Panc1 (cell line): ENCODE data around the gene NCOA3. TPM values are rescaled to one million over a fixed set of nuclear protein-coding genes. Genes with fewer than 3 reads are reported as not detected.

Experiments
- ATAC-seq: fragments of 200-7000 bp; cut with Tn5 transposase; 2 replicates; pipeline ENCODE4 v1.9.1; 2020; ENCODE audit warnings: mild to moderate bottlenecking, moderate library complexity
- BruUV-seq: library from RNA; stranded (reverse); fragments of 400-500 nt; replicated peaks from 2 replicates; lab custom pipeline; 2021; lab: Mats Ljungman, UMichigan
- CTCF ChIA-PET: fragments of 300-600 bp; sonication (Branson Sonifier 250); formaldehyde crosslinking; loops from one replicate; lab custom pipeline; 2022; ENCODE audit warnings: antibody characterized with exemption; lab: Charles Lee
- POLR2A ChIA-PET: fragments of 300-600 bp; sonication (Branson Sonifier 250); formaldehyde crosslinking; loops from one replicate; lab custom pipeline; 2022; ENCODE audit warnings: antibody characterized with exemption; lab: Charles Lee
- DNase-seq: peaks from one replicate; pipeline ENCODE4 v3.0.0-alpha.2; 2010; ENCODE audit warnings: low read depth, low spot score
- H3K27ac ChIP-seq: 2 replicates; pipeline ENCODE4 v1.5.1; 2011; ENCODE audit warnings: mild to moderate bottlenecking, low read length, inconsistent platforms
- H3K27me3 ChIP-seq: fragments of 200-500 bp; sonication (Bioruptor generic); 2 replicates; pipeline ENCODE4 v1.6.0; 2014; ENCODE audit warnings: low read length, inconsistent platforms; ENCODE audit not compliant: control insufficient read depth, insufficient read depth
- H3K36me3 ChIP-seq: fragments of 200-500 bp; sonication (Bioruptor generic); 2 replicates; pipeline ENCODE4 v1.5.1; 2014; ENCODE audit warnings: inconsistent platforms, mild to moderate bottlenecking, low read length, moderate library complexity; ENCODE audit not compliant: control insufficient read depth, insufficient read depth
- H3K4me1 ChIP-seq: 2 replicates; pipeline ENCODE4 v1.5.1; 2011; ENCODE audit warnings: inconsistent platforms, mild to moderate bottlenecking, low read length, moderate library complexity; ENCODE audit not compliant: control insufficient read depth, insufficient read depth
- H3K4me3 ChIP-seq, 2 experiments: 2 replicates each; pipeline ENCODE4 v1.5.1; 2011 to 2012; ENCODE audit warnings: low read depth in 2 of 2, low read length in 2 of 2, mild to moderate bottlenecking in 2 of 2, inconsistent platforms in 1 of 2, moderate library complexity in 1 of 2
- H3K9me3 ChIP-seq: fragments of 200-500 bp; sonication (Bioruptor generic); 2 replicates; pipeline ENCODE4 v1.5.1; 2014; ENCODE audit warnings: low read depth, mild to moderate bottlenecking, inconsistent platforms, low read length, moderate library complexity; ENCODE audit not compliant: control insufficient read depth, insufficient read depth
- POLR2AphosphoS5 ChIP-seq: IDR thresholded peaks from 2 replicates; pipeline ENCODE4 v1.6.1; 2012; ENCODE audit warnings: mild to moderate bottlenecking, low read depth, low read length, moderate library complexity
- SIN3A ChIP-seq: IDR thresholded peaks from 2 replicates; pipeline ENCODE4 v1.6.1; 2012; ENCODE audit warnings: low read depth, mild to moderate bottlenecking, low read length, moderate library complexity, borderline replicate concordance; ENCODE audit not compliant: insufficient read depth
- TCF7L2 ChIP-seq: IDR thresholded peaks from 2 replicates; pipeline ENCODE4 v1.6.1; 2011; ENCODE audit warnings: mild to moderate bottlenecking, low read depth, low read length, inconsistent platforms
- in situ Hi-C: cut with HindIII; loops from 2 replicates; pipeline ENCODE4 v1.10.0; 2016; ENCODE audit warnings: low sequenced_read_pairs, low pct_unique_long_range_greater_than_20kb
- intact Hi-C: fragments of 100-400 bp; cut with micrococcal nuclease; formaldehyde crosslinking; loops from one replicate; pipeline ENCODE4 v1.10.0; 2022; ENCODE audit not compliant: unreplicated experiment
- total RNA-seq: library from RNA; stranded (reverse); gene quantifications from one replicate; pipeline ENCODE4 v1.2.1, GENCODE V29; 2021; ENCODE audit not compliant: unreplicated experiment
- TF ChIP-seq, protein P1 (sequence below), 2 experiments: IDR thresholded peaks; 2 replicates each; pipeline ENCODE4 v1.6.1; 2011 to 2012; ENCODE audit warnings: low read depth in 2 of 2, control low read depth in 1 of 2, low read length in 1 of 2, mild to moderate bottlenecking in 1 of 2, moderate library complexity in 1 of 2; ENCODE audit not compliant: insufficient read depth in 1 of 2
- TF ChIP-seq, protein P2 (sequence below): fragments of 450-650 bp; IDR thresholded peaks from 2 replicates; pipeline ENCODE4 v1.5.1; 2017; ENCODE audit warnings: mild to moderate bottlenecking

The NCOA3 gene
- total RNA-seq, 1 experiment from 2014 or later: 47.7 TPM

DNA sequence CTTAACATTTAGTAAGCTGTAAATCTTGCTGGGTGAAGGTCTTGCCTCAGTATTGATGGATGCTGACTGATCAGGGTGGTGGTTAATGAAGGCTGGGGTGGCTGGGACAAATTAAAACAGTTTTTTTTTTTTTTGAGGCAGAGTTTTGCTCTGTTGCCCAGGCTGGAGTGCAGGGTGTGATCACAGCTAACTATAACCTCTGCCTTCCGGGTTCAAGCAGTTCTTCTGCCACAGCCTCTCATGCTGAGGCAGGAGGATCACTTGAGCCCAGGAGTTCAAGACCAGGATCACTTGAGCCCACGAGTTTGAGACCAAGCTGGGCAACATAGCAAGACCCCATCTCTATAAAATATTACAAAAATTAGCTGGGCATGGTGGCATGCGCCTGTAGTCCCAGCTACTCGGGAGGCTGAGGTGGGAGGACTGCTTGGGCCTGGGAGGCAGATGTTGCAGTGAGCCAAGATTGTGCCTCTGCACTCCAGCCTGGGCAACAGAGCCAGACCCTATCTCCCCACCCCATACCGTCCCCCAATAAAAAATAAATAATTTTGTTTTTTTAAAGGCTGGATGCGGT, 67.2 kb downstream of the NCOA3 start:
- TF ChIP-seq TCF7L2: no peak
- TF ChIP-seq, protein P1, sequence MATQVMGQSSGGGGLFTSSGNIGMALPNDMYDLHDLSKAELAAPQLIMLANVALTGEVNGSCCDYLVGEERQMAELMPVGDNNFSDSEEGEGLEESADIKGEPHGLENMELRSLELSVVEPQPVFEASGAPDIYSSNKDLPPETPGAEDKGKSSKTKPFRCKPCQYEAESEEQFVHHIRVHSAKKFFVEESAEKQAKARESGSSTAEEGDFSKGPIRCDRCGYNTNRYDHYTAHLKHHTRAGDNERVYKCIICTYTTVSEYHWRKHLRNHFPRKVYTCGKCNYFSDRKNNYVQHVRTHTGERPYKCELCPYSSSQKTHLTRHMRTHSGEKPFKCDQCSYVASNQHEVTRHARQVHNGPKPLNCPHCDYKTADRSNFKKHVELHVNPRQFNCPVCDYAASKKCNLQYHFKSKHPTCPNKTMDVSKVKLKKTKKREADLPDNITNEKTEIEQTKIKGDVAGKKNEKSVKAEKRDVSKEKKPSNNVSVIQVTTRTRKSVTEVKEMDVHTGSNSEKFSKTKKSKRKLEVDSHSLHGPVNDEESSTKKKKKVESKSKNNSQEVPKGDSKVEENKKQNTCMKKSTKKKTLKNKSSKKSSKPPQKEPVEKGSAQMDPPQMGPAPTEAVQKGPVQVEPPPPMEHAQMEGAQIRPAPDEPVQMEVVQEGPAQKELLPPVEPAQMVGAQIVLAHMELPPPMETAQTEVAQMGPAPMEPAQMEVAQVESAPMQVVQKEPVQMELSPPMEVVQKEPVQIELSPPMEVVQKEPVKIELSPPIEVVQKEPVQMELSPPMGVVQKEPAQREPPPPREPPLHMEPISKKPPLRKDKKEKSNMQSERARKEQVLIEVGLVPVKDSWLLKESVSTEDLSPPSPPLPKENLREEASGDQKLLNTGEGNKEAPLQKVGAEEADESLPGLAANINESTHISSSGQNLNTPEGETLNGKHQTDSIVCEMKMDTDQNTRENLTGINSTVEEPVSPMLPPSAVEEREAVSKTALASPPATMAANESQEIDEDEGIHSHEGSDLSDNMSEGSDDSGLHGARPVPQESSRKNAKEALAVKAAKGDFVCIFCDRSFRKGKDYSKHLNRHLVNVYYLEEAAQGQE (IDR thresholded peaks at IDR 0.05; ENCODE audit: insufficient read depth in 1 of 2, low read depth in 2 of 2, low read length in 1 of 2): no peak
- TF ChIP-seq, protein P2, sequence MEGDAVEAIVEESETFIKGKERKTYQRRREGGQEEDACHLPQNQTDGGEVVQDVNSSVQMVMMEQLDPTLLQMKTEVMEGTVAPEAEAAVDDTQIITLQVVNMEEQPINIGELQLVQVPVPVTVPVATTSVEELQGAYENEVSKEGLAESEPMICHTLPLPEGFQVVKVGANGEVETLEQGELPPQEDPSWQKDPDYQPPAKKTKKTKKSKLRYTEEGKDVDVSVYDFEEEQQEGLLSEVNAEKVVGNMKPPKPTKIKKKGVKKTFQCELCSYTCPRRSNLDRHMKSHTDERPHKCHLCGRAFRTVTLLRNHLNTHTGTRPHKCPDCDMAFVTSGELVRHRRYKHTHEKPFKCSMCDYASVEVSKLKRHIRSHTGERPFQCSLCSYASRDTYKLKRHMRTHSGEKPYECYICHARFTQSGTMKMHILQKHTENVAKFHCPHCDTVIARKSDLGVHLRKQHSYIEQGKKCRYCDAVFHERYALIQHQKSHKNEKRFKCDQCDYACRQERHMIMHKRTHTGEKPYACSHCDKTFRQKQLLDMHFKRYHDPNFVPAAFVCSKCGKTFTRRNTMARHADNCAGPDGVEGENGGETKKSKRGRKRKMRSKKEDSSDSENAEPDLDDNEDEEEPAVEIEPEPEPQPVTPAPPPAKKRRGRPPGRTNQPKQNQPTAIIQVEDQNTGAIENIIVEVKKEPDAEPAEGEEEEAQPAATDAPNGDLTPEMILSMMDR: no peak
- TF ChIP-seq POLR2AphosphoS5: no peak
- ChIA-PET POLR2A (interaction anchor here (0.6 kb wide), 1 partner anchor 85 kb away, joined by 3 read pairs; no protein-coding TSS in a partner anchor), CTCF (no interaction called here)
- H3K4me1 ChIP-seq: peaks cover 30% of the 10 kb centered on the region
- no peaks in the 10 kb centered on the region for H3K36me3 ChIP-seq
- H3K27ac ChIP-seq: no peak overlapping the region
- intact Hi-C loops: no loop called here
- BruUV-seq: no TSS peak
- ATAC-seq (no peak), DNase-seq (no peak)
- in situ Hi-C loops: no loop called here
- H3K9me3 ChIP-seq: no peaks in the 10 kb centered on the region
- H3K4me3 ChIP-seq: no peak overlapping the region
- H3K27me3 ChIP-seq: no peaks in the 10 kb centered on the region

DNA sequence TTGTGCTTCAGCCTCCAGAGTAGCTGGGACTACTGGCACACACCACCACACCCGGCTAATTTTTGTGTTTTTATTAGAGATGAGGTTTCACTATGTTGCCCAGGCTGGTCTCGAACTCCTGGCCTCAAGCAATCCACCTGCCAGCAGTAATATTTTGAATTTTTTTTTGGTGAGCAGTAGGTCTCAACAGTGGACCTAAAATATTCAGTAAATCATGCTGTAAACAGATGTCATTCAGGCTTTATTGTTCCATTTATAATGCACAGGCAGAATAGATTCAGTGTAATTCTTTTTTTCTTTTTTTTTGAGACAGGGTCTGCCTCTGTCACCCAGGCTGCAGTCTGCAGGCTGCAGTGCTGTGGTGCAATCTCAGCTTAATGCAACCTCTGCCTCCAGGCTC, 69.7 kb downstream of the NCOA3 start:
- DNase-seq (no peak), ATAC-seq (no peak)
- Histone ChIP-seq H3K27ac (no peak overlapping the region), H3K27me3 (no peaks in the 10 kb centered on the region), H3K4me3 (no peak overlapping the region), H3K36me3 (no peaks in the 10 kb centered on the region), H3K4me1 (peaks cover 41% of the 10 kb centered on the region), H3K9me3 (no peaks in the 10 kb centered on the region)
- no TSS peak for BruUV-seq
- ChIA-PET CTCF (no interaction called here), POLR2A (no interaction called here)
- in situ Hi-C loops: no loop called here
- intact Hi-C loops: no loop called here
- TF ChIP-seq, protein P2: no peak
- no peak for TF ChIP-seq TCF7L2
- TF ChIP-seq SIN3A: no peak
- TF ChIP-seq, protein P1 (IDR thresholded peaks at IDR 0.05; ENCODE audit: insufficient read depth in 1 of 2, low read depth in 2 of 2, low read length in 1 of 2): no peak
- TF ChIP-seq POLR2AphosphoS5: no peak
